Right cardiac atrium (tissue), 5 donors: Measurements from ENCODE around the gene AARSD1. TPM values are rescaled to one million over a fixed set of nuclear protein-coding genes. Genes with fewer than 3 reads are reported as not detected.

Source experiments
- polyA plus RNA-seq: library from polyadenylated mRNA; stranded (reverse); fragments of 200-250 nt; gene quantifications from one replicate; pipeline ENCODE4 v1.2.3, GENCODE V29; 2013
- total RNA-seq, 4 donors: library from RNA; stranded (reverse); fragmentation: NEBNext Ultra II Directional; extraction: Animal tissue kit (Norgen Biotek cat#: 25700); gene quantifications; one replicate each; pipeline ENCODE4 v1.2.1, GENCODE V29; 2021
- donor health status: healthy with polysubstance abuse.
- donor health status: DM: no; HTN: yes; CAD: no.
- donor health status: DM: no; HTN: no; CAD: no.
- donor health status: DM: no; HTN: yes; CAD: no; lungs with severe emphysema.
- donor health status: DM: yes; HTN: yes; CAD: no.

AARSD1 gene
- total and polyA plus RNA-seq, 5 donors, result 26.0 to 41.6 (median 30.7) TPM

Other genes with a start within 250 kb of the AARSD1 start
- gene EZH1, start 219.4 kb downstream of the AARSD1 start, total RNA-seq, result 10 to 100 TPM; 32.4 to 53.2 (median 43.6) TPM
- gene EZH1, start 219.4 kb downstream of the AARSD1 start, polyA plus RNA-seq, result 22.5 TPM
- gene RAMP2, start 203.2 kb downstream of the AARSD1 start, total RNA-seq, result 10 to 100 TPM; 29.2 to 45.9 (median 40.9) TPM
- gene RAMP2, start 203.2 kb downstream of the AARSD1 start, polyA plus RNA-seq, result 73.5 TPM
- gene VPS25, start 191.0 kb downstream of the AARSD1 start, total RNA-seq, result 10 to 100 TPM; 32.0 to 37.7 (median 33.0) TPM
- 42.7 TPM for gene VPS25, start 191.0 kb downstream of the AARSD1 start, polyA plus RNA-seq
- not detected for gene WNK4, start 183.8 kb downstream of the AARSD1 start, total RNA-seq
- 0.05 TPM for gene WNK4, start 183.8 kb downstream of the AARSD1 start, polyA plus RNA-seq
- gene COA3, start 165.8 kb downstream of the AARSD1 start, total RNA-seq, result 10 to 100 TPM; 64.4 to 74.4 (median 70.7) TPM
- gene COA3, start 165.8 kb downstream of the AARSD1 start, polyA plus RNA-seq, result 142 TPM
- gene CNTD1, start 165.6 kb downstream of the AARSD1 start, total RNA-seq, result under 1 TPM in 2 of 4 donors, not detected in 2; 0.20 to 0.53 TPM
- 0.59 TPM for gene CNTD1, start 165.6 kb downstream of the AARSD1 start, polyA plus RNA-seq
- 10 to 100 TPM; 69.6 to 88.1 (median 71.8) TPM for gene BECN1, start 140.2 kb downstream of the AARSD1 start, total RNA-seq
- gene BECN1, start 140.2 kb downstream of the AARSD1 start, polyA plus RNA-seq, result 54.3 TPM
- 10 to 100 TPM; 61.0 to 82.0 (median 70.1) TPM for gene PSME3, start 131.1 kb downstream of the AARSD1 start, total RNA-seq
- 57.6 TPM for gene PSME3, start 131.1 kb downstream of the AARSD1 start, polyA plus RNA-seq
- gene AOC2, start 119.9 kb downstream of the AARSD1 start, total RNA-seq, result under 1 TPM; 0.37 to 0.67 (median 0.51) TPM
- 0.52 TPM for gene AOC2, start 119.9 kb downstream of the AARSD1 start, polyA plus RNA-seq
- 10 to 100 TPM; 11.5 to 29.9 (median 24.9) TPM for gene AOC3, start 113.3 kb downstream of the AARSD1 start, total RNA-seq
- gene AOC3, start 113.3 kb downstream of the AARSD1 start, polyA plus RNA-seq, result 29.1 TPM
- not detected for gene G6PC1, start 63.7 kb downstream of the AARSD1 start, total RNA-seq
- not detected for gene G6PC1, start 63.7 kb downstream of the AARSD1 start, polyA plus RNA-seq
- 10 to 100 TPM; 31.3 to 44.4 (median 34.5) TPM for gene PTGES3L, start 15.6 kb upstream of the AARSD1 start, total RNA-seq
- gene PTGES3L, start 15.6 kb upstream of the AARSD1 start, polyA plus RNA-seq, result 60.3 TPM
- gene RUNDC1, start 16.1 kb upstream of the AARSD1 start, total RNA-seq, result 10 to 100 TPM in 3 of 4 donors, 1 to 10 TPM in 1; 9.8 to 14.4 (median 10.7) TPM
- 6.7 TPM for gene RUNDC1, start 16.1 kb upstream of the AARSD1 start, polyA plus RNA-seq
- 100 to 1,000 TPM; 651 to 877 (median 735) TPM for gene RPL27, start 34.0 kb upstream of the AARSD1 start, total RNA-seq
- 2,068 TPM for gene RPL27, start 34.0 kb upstream of the AARSD1 start, polyA plus RNA-seq
- gene IFI35, start 42.3 kb upstream of the AARSD1 start, total RNA-seq, result 10 to 100 TPM; 15.1 to 20.3 (median 19.5) TPM
- 19.1 TPM for gene IFI35, start 42.3 kb upstream of the AARSD1 start, polyA plus RNA-seq
- gene VAT1, start 57.9 kb upstream of the AARSD1 start, total RNA-seq, result 100 to 1,000 TPM in 1 of 4 donors, 10 to 100 TPM in 3; 85.9 to 107 (median 93.7) TPM
- 71.6 TPM for gene VAT1, start 57.9 kb upstream of the AARSD1 start, polyA plus RNA-seq
- 1 to 10 TPM; 2.9 to 5.3 (median 4.2) TPM for gene RND2, start 60.8 kb upstream of the AARSD1 start, total RNA-seq
- gene RND2, start 60.8 kb upstream of the AARSD1 start, polyA plus RNA-seq, result 3.2 TPM
- 10 to 100 TPM in 1 of 4 donors, 1 to 10 TPM in 3; 4.3 to 10.9 (median 8.0) TPM for gene BRCA1, start 160.9 kb upstream of the AARSD1 start, total RNA-seq
- gene BRCA1, start 160.9 kb upstream of the AARSD1 start, polyA plus RNA-seq, result 2.7 TPM
- gene NBR1, start 206.8 kb upstream of the AARSD1 start, total RNA-seq, result 10 to 100 TPM; 83.7 to 98.2 (median 90.9) TPM
- 39.4 TPM for gene NBR1, start 206.8 kb upstream of the AARSD1 start, polyA plus RNA-seq
- 1 to 10 TPM; 4.9 to 8.7 (median 6.7) TPM for gene TMEM106A, start 247.4 kb upstream of the AARSD1 start, total RNA-seq
- 2.8 TPM for gene TMEM106A, start 247.4 kb upstream of the AARSD1 start, polyA plus RNA-seq